ENCODE measurements around the gene ZC2HC1B. TPM values are rescaled to one million over a fixed set of nuclear protein-coding genes. Genes with fewer than 3 reads are reported as not detected.

ZC2HC1B gene
- total RNA-seq, 1 experiment from 2014 or later: not detected

DNA sequence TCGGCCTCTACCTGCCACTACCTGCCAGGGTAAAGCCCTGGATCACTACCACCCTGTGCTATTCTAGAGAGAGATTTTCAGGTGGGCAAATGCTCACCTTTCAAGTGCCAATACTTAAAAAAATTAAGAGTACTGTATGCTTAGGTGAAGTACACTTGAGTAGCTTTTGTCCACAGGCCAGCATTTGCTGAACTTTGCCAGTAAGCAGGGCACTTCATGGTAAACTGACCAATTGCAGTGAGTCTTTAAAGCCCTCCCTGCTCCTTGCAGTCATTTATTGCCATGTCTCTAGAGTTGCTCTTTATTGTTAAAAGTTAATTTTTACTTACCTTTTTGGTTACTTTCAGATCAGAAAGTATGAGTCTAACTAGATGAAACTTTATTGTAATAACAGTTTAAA, 85.3 kb downstream of the ZC2HC1B start:
- no peak overlapping the region for H3K27ac ChIP-seq (ENCODE audit: insufficient read length, low read depth, low read length)
- no peaks in the 10 kb centered on the region for H3K23me2 ChIP-seq (ENCODE audit: insufficient read length, low read depth, low read length, poor library complexity, severe bottlenecking)
- H3K4ac ChIP-seq (ENCODE audit: low read depth, low read length): no peak overlapping the region
- no peak for DNase-seq
- Mint-ChIP-seq H3K4me3 (no peak overlapping the region), H3K27ac (no peak overlapping the region), H3K9me3 (peaks cover 4 to 6% of the 10 kb centered on the region in 2 experiments; a peak in 3 of 5 replicates), H3K4me1 (peaks cover 16 to 21% of the 10 kb centered on the region in 2 experiments), H3K27me3 (ENCODE audit: low read depth) (peaks cover 66% of the 10 kb centered on the region), H3K36me3 (ENCODE audit: insufficient read depth in 1 of 3, low read depth in 3 of 3) (0 out of 7 replicates have a peak, but pooled peaks cover 0 to 5% (median 0%) of the 10 kb centered on the region in 3 experiments)
- no peak overlapping the region for H3K23ac ChIP-seq (ENCODE audit: insufficient read length, low read depth, low read length)
- H3K14ac ChIP-seq (ENCODE audit: insufficient read depth, low read length): no peak overlapping the region
- peaks cover 6% of the 10 kb centered on the region for H3K9me3 ChIP-seq (ENCODE audit: control insufficient read depth, low read depth, low read length)
- peaks cover 6% of the 10 kb centered on the region; the same call in 1 of the 2 replicates for H3K4me1 ChIP-seq (ENCODE audit: insufficient read depth, low read length)
- H4K5ac ChIP-seq (ENCODE audit: insufficient read length, low read depth, low read length): no peak overlapping the region
- H3K27me3 ChIP-seq (ENCODE audit: insufficient read depth, low read length): peaks cover 5% of the 10 kb centered on the region; the same call in 1 of the 2 replicates
- no peak overlapping the region for H3K4me2 ChIP-seq (ENCODE audit: insufficient read depth, insufficient read length, low read length)
- no peak overlapping the region for H4K91ac ChIP-seq (ENCODE audit: insufficient read length, low read depth, low read length)
- no peak overlapping the region for H2BK20ac ChIP-seq (ENCODE audit: low read depth, low read length, poor library complexity, severe bottlenecking)
- no peaks in the 10 kb centered on the region for H3K79me2 ChIP-seq (ENCODE audit: insufficient read depth, low read length)
- no peak overlapping the region for H2BK120ac ChIP-seq (ENCODE audit: low read depth, low read length, poor library complexity, severe bottlenecking)
- H2BK12ac ChIP-seq (ENCODE audit: insufficient read length, low read depth, low read length): no peak overlapping the region
- no peak overlapping the region for H2BK15ac ChIP-seq (ENCODE audit: low read depth, low read length)
- H2AK5ac ChIP-seq (ENCODE audit: insufficient read length, low read length): no peak overlapping the region
- H3K56ac ChIP-seq (ENCODE audit: insufficient read length, low read depth, low read length): no peak overlapping the region
- no peak overlapping the region for H2AFZ ChIP-seq (ENCODE audit: low read length)
- no CpG with 5 or more reads among the region's 1 CpG for WGBS (ENCODE audit: extremely low coverage, insufficient read length, low lambda C conversion rate)
- H3K9ac ChIP-seq (ENCODE audit: extremely low read depth, insufficient read length, low read length): no peak overlapping the region
- no peaks in the 10 kb centered on the region for H3K79me1 ChIP-seq (ENCODE audit: insufficient read depth, low read depth, low read length, poor library complexity, severe bottlenecking)
- no peaks in the 10 kb centered on the region for H4K20me1 ChIP-seq (ENCODE audit: control insufficient read depth, insufficient read depth, insufficient read length)
- no peak overlapping the region for H2BK5ac ChIP-seq (ENCODE audit: insufficient read length, low read length)
- no peak overlapping the region for H4K8ac ChIP-seq (replicated peaks; ENCODE audit: insufficient read length, low read depth, low read length)
- no peak overlapping the region for H3K18ac ChIP-seq (ENCODE audit: insufficient read length, low read depth, low read length)
- TF ChIP-seq, protein P1, sequence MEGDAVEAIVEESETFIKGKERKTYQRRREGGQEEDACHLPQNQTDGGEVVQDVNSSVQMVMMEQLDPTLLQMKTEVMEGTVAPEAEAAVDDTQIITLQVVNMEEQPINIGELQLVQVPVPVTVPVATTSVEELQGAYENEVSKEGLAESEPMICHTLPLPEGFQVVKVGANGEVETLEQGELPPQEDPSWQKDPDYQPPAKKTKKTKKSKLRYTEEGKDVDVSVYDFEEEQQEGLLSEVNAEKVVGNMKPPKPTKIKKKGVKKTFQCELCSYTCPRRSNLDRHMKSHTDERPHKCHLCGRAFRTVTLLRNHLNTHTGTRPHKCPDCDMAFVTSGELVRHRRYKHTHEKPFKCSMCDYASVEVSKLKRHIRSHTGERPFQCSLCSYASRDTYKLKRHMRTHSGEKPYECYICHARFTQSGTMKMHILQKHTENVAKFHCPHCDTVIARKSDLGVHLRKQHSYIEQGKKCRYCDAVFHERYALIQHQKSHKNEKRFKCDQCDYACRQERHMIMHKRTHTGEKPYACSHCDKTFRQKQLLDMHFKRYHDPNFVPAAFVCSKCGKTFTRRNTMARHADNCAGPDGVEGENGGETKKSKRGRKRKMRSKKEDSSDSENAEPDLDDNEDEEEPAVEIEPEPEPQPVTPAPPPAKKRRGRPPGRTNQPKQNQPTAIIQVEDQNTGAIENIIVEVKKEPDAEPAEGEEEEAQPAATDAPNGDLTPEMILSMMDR (conservative IDR thresholded peaks at IDR 0.05): no peak
- no peak overlapping the region for H3T11ph ChIP-seq (ENCODE audit: low read length)
